Stimulated activated CD8-positive, alpha-beta memory T cell treated with anti-CD3 and anti-CD28 coated beads, Interleukin-2, amount 100 ng/mL, for 1 hour (primary cell): ENCODE data around the gene ACOT8.
"Not testable (repeated sequence)": the region's sequence is repeated elsewhere in the genome, so short reads cannot be mapped to it uniquely, and the experiment has no call there.

Experiments
- DNase-seq, 2 donors: peaks; one replicate each; pipeline ENCODE4 v3.0.0-alpha.2; 2020; ENCODE audit warnings: low read depth in 2 of 2

The ACOT8 gene

GRCh38 chr20:45887346-45887715 lies 30.1 kb upstream of the ACOT8 start, which contains the start of gene SPATA25:
Gene SPATA25 (minus strand): TSS chr20:45887622. CDS start chr20:45887590, 32 bp downstream.
- DNase-seq, result no peak

DNA sequence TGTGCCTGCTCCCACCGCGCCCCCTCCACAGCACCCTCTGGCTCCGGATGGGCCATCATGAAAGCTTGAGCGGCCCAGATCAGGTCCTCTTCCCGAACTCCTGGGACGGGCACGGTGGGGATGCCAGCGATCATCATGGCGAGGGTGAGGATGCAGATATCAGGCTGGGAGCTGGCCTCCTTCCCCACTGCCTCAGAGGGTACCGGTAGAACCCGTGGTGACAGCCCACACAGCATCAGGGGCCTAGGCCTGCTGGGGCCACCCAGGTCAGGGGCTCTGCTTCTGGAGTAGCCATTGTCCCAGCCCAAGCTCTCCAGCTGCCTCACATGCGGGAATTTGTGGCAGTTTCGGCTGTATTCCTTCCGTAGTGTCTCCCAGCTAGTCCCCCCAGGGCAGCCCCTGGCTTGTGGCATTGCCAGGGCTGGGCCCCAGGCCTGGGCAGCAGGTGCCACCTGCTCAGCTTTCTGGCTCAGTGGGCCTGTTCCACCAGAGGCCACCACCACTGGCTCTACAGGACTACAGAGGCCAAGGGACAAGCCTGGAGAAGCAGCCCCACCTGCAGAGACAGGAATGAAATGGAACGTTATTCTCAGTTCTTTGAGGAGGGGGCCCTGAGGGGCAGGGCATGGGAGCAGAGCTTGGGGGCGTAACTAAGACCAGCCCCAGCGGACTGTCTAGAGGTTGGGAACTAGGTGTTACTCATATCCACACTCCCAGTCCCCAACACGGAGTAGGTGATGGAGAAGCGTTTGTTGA lies 29.6 kb upstream of the ACOT8 start:
- DNase-seq, result no peak

DNA sequence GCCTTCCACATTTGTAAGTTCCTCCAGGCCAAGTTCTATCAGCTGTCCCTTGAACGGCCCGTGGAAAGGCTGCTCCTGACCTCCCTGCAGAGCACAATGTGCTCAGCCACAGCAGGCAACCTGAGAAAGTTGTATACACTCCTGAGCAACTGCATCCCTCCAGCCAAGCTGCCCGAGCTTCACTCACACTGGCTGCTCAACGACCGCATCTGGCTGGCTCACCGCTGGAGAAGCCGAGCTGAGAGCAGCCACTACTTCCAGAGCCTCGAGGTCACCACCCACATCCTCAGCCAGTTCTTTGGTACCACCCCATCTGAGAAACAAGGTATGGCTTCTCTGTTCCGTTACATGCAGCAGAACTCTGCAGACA lies 25.9 kb upstream of the ACOT8 start:
- no peak for DNase-seq

GRCh38 chr20:45882469-45883099 lies 25.4 kb upstream of the ACOT8 start:
- DNase-seq, result no peak

- peak; percentile 92 to 95 for DNase-seq
These were observed 24.0 kb upstream of the ACOT8 start, which contains the start of gene ZSWIM1 for GRCh38 chr20:45880988-45881788. Gene ZSWIM1 (plus strand): TSS chr20:45881227. CDS start chr20:45882593, 1,366 bp downstream.

- no peak for DNase-seq
These were observed 21.0 kb upstream of the ACOT8 start for GRCh38 chr20:45878076-45878761.

DNA sequence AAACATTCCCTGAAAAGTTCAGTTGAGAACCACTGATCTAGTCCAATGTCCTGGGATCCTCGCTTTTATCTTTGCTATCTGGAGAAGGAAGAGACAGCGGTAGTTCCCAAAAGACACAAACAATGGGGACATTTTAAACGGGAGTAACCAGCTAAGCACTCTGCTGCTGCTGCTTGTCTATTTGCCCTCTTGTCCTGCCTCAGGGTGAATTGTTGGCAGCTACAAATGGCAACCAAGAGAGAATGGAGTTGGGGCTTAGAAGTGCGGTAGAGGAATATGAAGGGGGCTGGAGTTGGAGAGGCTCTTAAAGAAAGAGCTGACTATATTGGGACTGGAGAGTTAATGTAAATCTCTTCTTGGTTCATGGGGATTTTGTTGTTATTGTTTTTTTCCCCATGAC lies 17.4 kb upstream of the ACOT8 start:
- DNase-seq, result no peak

- not testable (repeated sequence) for DNase-seq
These were observed 16.9 kb upstream of the ACOT8 start for GRCh38 chr20:45874104-45874481.

GRCh38 chr20:45873409-45874103 lies 16.4 kb upstream of the ACOT8 start:
- no peak for DNase-seq

DNA sequence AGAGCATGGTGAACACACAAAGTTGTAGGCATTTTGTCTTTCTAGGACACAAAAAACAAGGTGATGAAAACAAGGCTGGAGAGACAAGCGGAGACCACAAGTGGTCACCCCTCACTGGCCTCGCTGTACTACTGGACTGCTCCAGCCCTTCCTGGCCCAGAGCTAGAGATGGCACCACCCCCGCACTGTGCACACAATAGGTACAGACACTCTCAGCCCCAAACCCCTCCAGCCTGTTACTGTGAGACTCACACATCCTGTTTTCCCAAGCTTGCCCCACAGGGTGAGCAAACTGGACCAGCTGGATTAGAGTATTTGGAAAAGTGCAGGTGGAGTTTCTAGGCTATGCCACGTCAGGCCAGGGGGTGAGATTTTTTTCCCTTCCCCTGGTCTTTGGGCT lies 15.4 kb upstream of the ACOT8 start:
- DNase-seq, result no peak

DNA sequence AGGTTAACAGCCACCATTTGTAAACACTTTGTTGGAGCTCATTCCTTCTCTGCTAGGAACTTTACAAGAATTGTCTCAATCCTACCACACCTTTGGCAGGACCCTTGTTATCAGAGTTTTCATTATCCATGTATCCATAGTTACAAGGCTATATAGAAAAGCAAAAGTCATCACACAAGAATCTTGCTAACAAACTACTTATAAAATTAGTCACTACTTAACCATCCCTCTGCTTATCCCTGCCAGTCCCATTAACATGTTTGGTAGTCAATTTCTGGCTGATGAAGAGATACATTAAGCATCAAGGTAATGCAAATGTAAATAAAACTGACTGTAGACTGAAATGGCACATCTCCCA lies 10.6 kb upstream of the ACOT8 start:
- no peak for DNase-seq

DNA sequence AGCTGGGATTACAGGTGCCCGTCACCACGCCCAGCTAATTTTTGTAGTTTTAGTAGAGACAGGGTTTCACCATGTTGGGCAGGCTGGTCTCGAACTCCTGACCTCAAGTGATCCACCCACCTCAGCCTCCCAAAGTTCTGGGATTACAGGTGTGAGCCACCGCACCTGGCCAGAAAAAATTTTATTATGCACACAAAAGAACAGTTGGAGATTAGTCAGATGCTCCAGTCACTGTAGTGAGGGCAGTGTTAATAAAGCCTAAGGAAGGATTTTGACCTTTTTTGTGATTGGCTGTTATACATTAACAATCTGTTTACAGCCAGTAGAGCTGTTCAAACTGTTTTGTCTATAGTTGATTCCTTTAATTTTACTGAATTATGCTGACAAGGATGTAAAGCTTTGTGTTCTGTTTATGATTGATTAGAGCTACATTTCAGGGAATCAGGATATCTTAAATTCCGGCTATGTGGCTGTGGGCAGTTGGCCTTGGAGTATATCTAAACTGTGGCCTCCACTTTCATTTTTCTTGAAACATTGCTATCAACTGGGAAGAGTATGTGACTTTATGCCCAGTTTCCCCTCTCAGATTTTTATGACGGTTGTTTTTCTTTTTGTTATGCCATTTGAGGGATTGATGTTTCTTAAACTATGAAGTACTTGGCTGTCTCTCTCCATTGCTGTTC lies 10.1 kb upstream of the ACOT8 start:
- no peak for DNase-seq

- no peak for DNase-seq
These were observed 9.3 kb upstream of the ACOT8 start for GRCh38 chr20:45866454-45866853.

DNA sequence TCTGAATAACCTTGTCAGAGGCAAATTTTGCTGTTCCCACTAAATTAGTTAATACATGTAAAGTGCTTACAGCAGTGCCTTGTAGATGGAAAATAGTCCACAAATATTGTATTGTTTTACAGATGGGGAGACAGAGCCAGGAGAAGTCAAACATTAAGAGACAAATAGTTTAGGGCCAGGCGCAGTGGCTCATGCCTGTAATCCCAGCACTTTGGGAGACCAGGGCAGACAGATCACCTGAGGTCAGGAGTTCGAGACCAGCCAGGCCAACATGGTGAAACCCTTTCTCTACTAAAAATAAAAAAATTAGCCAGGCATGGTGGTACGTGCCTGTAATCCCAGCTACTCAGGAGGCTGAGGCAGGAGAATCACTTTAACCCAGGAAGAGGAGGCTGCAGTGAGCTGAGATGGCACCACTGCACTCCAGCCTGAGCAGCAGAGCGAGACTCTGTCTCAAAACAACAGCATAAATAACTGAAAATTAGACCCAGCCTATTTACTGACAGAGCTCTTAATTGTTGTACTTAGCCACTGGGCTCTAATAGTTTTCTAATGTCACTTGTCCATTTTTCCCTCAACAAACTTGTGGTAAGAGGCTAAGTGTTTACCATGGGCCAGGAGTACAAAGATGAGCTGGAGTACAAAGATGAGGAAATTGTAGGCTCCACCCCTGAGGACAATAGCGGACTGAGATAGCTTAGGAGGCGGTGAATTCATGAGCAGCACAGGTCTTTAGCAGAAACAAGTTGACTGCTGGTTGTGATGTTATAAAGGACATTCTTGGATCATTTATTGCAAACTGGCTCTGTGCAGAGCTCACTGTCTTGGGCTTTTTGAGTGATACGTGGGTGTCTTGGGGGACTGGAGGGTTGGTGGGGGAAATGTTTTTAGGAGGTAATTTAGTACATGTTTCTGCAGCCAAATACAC lies 6.6 kb upstream of the ACOT8 start:
- DNase-seq, result no peak

- no peak for DNase-seq
These were observed 4.3 kb upstream of the ACOT8 start for GRCh38 chr20:45861221-45862075.

DNA sequence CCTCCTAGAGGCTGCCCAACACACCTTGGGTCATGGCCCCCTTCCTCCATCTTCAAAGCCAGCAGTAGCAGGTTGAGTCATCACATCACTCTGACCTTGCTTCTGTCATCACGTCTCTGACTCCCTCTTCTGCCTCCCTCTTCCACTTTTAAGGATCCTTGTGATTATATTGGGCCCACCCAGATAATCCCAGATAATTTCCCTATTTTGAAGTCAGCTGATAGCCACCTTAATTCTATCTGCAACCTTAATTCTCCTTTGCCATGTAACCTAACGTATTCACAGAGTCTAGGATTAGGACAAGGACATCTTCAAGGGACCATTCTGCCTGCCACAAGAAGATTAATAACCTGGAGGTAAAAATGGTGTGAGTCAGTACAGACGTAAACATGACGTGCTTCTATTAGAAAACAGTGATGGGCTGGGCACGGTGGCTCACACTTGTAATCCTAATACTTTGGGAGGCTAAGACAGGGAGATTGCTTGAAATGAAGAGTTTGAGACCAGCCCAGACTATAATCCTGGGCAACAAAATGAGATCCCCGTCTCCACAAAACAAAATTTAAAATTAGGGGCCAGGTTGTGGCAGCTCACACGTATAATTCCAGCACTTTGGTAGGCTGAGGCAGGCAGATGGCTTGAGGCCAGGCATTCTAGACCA lies 3.5 kb upstream of the ACOT8 start:
- no peak for DNase-seq

DNA sequence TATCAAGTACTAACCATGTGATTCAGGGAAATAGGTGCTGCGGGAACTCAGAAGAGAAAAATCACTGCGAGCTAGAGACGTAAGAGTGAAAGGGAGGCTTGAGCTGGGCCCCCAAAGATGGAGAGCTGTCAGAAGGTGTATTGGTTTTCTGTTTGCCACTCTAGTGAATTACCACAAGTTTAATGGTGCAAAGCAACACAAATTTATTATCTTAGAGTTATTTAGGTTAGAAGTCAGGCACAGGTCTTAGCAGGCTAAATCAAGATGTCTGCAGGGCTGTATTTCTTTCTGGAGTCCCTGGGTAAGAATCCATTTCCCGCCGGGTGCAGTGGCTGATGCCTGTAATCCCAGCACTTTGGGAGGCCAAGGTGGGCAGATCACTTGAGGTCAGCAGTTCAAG lies 2.7 kb upstream of the ACOT8 start:
- no peak for DNase-seq

DNA sequence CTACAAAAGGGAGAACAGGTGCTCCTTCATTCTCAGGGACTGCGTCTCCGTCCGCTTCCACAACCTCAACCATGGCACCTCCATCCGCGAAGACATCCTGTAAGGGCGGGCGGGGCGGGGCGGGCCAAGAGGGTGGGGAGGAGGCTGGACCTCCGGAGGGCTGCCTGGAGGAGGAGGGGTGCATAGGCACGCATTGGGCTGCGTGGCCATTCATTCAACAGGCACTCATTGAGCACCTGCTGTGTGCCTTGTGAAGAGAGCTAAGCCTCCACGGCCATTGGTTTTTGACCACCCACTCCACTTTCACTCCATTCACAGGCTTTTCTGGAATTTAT lies 657 bp upstream of the ACOT8 start:
- no peak for DNase-seq

GRCh38 chr20:45853484-45853883 lies 3.7 kb downstream of the ACOT8 start:
- DNase-seq, result no peak
